Sigmoid colon (tissue), 4 donors: ENCODE data around the gene OR10G3.

ENCODE experiments used
- CTCF ChIP-seq, 4 experiments: fragments of 450-650 bp in 3 of 4; fragments of 200-600 bp in 1 of 4; IDR thresholded peaks; one replicate each; pipeline ENCODE4 v1.5.1; 2016 to 2019; ENCODE audit warnings: antibody characterized with exemption in 4 of 4, mild to moderate bottlenecking in 3 of 4, moderate library complexity in 2 of 4
- EP300 ChIP-seq, 4 donors: sonication (generic); formaldehyde crosslinking; IDR thresholded peaks; one replicate each; pipeline ENCODE4 v1.6.1; 2017; ENCODE audit warnings: antibody characterized with exemption in 4 of 4

GRCh38 chr14:21589317-21589716 is 9.4 kb upstream of the OR10G3 start:
- TF ChIP-seq EP300 (IDR thresholded peaks at IDR 0.05) (no peak), CTCF (IDR thresholded peaks at IDR 0.05) (no peak)
